HG03280 (cell line): ENCODE results near the gene RASGRP2.
"Not testable (repeated sequence)": the region's sequence is repeated elsewhere in the genome, so short reads cannot be mapped to it uniquely, and the experiment has no call there.

Experiments used
- ATAC-seq: cut with Tn5 transposase; IDR thresholded peaks from one replicate; pipeline ENCODE4 v1.9.1; 2021; ENCODE audit warnings: mild to moderate bottlenecking, moderate library complexity; ENCODE audit not compliant: unreplicated experiment

The RASGRP2 gene

GRCh38 chr11:64720640-64721358, 23.1 kb downstream of the RASGRP2 start:
- no peak for ATAC-seq

- ATAC-seq = no peak
Observed at GRCh38 chr11:64720167-64720566, 23.8 kb downstream of the RASGRP2 start.

DNA sequence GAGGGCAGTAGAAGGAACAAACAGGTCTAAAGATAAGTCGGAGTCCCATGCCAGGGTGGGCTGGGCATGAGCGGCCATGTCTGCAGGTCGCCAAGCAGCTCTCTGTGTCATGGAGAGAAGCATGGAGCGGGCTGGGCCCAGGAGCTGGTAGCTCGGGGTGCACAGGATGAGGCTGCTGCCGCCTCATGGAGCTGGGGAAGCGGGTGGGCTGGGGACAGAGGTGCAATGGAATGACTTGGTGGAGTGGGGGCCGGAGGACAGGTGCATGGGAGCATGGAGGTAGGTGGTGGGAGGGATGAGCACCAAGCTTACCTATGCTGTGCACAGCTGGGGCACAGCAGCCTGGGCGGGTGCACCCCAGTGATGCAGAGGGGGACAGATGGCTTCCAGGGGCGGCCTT, 24.5 kb downstream of the RASGRP2 start:
- no peak for ATAC-seq

- no peak for ATAC-seq
Observed at GRCh38 chr11:64718780-64719124, 25.2 kb downstream of the RASGRP2 start.

DNA sequence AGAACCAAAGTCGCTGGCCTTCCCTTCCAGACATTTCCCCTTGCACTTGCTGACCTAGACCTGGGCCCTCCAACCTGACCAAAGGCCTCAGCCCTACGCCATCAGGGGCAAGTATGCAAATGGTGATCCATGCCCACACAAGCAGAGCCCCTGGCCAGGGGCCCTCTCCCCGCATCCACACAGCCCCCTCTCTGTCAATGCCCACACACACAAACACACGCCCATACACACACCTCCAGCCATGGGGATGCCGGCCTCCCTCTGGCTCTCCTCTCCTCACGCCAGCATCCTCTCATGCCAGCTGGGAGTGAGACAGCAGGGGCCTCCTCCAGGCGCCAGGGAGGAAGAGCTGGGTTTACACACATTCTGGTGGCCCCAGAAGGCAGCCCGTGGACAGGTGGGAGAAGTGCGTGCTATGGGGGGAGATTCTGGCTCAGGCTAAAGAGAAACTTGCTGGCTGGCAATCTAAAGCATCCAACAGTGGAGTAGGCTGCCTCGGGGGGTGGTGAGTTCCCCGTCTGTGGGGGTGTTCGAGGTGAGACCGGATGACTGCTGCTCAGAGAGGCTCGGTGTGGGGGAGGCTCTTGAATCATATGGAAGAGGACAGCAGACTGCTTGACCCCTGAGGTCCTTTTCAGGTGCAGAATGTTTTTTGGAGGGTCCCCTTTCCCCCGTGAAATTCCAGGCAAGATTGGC, 25.7 kb downstream of the RASGRP2 start:
- no peak for ATAC-seq

DNA sequence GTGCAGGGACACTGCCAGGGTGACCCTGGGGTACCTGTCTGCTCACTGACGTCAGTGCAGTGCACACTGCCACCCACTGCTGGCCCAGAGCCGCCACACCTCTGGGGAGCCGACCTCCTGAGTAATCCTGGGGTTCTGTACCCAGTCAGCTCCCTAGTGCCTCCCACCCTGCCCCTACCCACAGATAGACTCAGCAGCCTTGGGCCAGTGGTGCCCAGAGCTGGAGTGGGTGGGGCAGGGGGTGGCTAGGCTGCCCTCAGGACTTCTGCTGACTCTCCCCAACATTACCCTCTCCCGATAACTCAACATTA, 26.7 kb downstream of the RASGRP2 start:
- ATAC-seq = no peak

DNA sequence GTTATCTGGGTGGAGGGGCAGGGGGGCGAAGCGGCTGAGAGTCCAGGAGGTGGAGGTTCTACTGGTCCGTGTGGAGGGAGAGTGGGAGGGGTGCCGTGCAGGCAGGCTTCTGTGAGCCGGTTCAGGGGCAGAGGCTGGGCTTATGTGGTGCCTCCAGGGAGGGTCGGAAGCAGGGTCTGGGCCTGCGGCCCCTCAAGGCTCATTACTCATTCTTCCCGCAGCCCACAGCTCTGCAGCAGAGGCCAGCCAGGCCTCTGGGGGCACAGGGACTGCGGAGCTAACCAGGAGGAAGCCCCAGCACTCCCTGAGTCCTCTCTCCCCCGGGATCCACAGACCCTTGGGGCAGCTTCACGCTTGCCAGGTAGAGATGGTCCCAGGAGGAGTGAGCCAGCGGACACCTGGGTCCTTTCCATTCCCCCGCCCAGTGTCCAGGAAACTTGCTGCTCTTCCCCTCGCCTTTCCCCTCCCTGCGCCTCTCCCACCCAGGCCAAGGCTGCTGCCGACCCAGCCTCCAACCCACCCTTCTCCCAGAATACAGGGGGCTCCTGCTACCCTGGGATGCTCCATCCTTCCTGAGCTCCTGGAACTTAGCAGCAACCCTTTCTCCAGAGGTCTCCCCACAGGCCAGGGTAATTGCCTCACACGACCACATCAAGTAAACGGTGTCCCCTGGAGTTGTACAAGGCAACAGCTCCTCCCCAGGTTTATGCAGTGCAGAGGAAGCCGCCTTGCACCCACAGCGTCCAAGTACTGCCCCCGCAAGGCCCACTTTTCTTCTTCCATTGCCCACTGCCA, 27.3 kb downstream of the RASGRP2 start:
- no peak for ATAC-seq

DNA sequence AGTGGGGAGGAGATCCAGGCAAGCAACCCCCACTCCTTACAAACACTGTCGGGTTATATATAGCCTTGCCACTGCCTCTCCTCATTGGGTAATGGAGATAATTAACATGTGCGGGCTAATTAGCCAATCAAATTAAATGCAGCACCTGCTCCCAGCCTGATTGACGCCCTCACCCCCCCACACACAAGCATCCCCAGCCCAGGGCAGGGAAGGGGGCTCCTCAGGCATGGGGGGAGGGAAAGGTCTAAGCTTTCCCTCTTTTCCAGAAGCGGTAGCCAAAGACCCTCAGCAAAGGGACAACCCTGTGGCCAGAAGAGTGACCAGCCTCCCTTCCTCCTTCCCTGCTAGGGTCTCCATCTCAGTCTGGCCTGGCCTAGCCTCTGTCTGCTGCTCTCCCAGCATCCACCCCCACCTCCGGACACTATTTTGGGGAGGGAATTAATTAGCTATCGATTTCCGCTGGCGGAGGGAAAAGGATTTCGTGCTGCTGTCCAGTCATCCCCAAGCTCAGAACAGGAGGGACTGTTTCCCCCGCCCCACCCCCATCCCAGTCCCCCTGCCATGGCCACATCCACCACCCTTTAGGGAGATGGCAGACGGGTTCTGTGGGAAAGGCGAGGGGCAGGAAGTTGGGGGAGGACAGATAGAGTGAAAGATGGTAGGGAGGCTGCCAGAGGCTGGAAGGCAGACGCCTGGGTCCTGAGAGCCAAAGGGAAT, 28.0 kb downstream of the RASGRP2 start:
- ATAC-seq = no peak

DNA sequence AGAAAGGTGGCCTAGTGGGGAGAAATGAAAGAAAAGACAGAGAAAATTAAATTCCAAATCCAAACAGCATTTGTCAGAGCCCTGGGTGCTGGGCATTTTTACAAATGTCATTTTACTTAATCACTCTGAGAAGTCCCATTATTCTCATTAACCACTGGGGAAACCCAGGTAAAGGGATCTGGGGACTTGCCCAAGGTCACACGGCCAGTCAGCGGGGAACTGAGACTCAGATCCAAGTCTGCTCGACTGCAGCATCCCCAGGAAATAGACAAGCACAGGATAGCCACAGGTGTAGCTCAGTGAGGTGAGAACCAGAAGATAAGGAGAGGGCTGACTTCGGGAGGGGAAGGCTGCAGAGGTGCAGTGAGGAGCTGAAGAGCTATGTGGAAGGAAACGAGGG, 28.8 kb downstream of the RASGRP2 start:
- no peak for ATAC-seq

DNA sequence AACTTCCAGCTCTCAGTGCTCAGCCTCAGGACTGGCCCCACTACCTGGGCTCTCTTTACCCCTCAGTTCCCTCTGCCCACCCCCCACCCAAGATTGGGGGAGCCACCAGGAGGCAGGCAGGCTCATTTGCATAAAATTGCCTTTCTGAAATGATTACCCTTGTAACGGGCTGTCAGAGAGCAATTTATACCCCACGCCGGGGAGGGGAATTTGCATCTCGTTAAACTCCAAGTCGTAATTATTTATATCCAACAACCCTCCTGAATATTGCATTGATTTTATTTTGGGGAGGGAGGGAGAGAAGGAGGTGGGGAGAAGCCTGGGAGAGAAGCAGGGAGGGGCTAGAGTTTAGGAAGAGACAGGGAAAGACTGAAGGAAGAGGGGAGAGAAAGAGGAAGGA, 29.3 kb downstream of the RASGRP2 start:
- ATAC-seq = no peak

- no peak for ATAC-seq
Observed at GRCh38 chr11:64713781-64714363, 30.1 kb downstream of the RASGRP2 start.

- no peak for ATAC-seq
Observed at GRCh38 chr11:64713016-64713707, 30.8 kb downstream of the RASGRP2 start.

DNA sequence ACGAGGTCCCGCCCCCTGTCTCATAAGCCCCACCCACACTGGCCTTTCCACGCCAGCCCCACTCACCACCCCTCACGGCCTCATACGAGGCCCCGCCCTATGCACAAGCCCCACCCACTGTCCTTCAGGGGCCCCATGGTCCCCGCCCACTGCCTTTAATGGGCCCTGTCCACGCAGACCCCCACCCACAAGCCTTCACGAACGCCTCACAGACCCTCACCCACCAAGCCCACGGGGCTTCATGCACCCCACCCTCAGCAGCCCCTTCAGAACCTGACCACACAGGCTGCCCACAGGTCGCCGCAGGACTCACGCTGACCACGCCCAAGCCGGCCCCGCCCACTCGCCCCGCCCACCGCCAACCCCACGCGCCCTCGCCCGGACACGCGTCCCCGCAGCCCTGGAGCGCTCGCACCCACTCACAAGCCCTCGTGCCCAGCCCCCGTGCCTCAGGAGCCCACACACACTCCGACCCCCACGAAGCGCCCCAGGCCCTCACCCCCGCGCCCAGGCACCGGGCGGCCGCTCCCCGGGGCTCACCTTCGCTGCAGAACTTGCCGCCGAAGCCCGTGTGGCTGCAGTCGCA, 31.4 kb downstream of the RASGRP2 start:
- no peak for ATAC-seq

DNA sequence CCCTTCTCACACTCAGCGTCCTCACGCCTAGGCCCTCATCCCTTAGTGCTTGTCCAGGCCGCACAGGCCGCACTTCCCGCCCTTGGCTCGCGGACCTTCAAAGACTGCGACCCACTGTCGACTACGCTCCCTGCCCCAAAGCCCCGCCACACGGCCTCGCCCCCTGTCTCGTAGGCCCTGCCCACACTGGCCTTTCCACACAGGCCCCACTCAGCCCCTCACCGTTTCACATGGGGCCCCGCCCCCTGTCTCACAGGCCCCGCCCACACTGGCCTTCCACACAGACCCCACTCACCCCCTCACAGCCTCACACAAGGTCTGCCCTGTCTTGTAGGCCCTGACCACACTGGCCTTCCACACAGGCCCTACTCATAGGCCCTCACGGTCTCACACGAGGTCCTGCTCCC, 32.0 kb downstream of the RASGRP2 start:
- no peak for ATAC-seq

DNA sequence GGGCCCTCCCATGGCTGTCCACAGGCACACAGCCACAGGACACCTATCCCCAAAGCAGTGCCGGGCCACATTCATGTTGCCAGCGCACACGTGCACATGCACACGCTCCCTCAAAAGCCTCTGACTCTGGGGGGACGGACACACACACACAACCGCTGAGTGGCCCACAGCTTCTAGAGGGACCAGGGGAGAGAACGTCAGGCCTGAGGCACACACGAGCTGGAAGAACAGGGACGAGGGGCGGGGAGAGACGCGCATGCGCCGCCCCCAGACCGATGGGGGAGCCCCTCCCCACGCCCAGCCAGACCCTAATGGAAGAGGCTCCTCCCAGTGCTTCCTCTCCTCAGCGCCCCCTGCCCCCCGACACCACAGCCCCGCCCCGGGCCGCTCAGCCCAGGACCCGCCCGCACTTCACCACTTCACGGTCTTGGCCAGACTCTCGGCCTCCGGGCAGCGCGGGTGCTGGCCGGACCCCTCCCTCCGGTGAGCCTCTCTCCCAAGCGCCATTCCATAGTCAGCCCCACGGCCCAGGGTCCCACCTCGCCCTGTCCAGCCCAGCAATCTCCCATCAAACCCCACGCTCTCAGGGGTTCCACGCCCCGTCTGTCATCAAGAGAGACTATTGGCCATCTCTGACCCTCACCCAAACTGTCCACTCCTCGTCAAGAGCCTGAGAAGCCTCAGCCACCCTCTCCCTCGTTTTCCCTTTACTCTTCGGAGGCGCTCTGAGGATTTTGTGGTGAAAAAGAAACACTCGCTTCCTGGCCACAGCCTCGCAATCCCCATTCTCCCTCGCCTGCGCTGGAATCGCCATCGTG, 32.6 kb downstream of the RASGRP2 start:
- no peak for ATAC-seq

- ATAC-seq = no peak
Observed at GRCh38 chr11:64710418-64711137, 33.4 kb downstream of the RASGRP2 start.

DNA sequence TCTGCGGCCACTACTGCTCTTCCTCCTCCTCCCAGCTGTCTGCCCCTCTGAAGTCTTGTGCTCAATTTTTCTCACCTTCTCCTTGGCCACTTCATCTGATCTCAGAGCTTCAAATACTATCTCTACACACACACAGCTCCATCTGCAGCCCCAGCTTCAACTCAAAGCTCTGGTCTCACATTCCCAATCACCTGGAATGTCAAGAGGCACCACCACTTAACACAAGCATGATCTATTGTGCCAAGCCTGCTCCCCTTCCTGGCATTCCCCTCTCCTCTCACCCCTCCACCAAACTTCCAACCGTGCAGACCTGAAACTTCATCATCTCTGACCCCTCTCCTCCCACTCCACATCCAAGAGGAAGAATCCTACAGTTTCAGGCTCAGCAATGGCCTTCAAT, 38.4 kb downstream of the RASGRP2 start:
- no peak for ATAC-seq

DNA sequence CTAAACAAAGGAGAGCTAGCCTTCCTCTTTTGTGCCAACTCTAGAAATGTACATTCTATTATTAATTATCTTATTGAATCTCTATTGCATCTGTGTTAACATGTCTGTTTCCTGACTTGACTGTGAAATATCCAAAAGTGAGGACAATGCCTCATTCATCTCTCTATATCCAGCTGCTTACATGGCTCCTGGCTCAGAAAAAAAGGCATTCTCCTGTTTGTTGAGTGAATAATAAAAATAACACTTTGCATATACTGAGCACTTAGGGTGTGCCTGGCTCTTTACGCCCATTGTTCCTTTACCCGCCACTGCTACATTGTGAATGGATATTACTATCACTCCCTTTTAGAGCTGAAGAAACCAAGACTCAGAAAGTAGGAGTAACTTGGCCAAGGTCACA, 40.9 kb downstream of the RASGRP2 start:
- no peak for ATAC-seq

- ATAC-seq = not testable (repeated sequence)
Observed at GRCh38 chr11:64701956-64702355, 42.0 kb downstream of the RASGRP2 start.
